Testis (tissue), 2 donors: ENCODE results near the gene KCNJ18.

Experiments used
- POLR2A ChIP-seq: fragments of 450-650 bp; IDR thresholded peaks from one replicate; pipeline ENCODE4 v1.6.1; 2017; ENCODE audit warnings: antibody characterized with exemption, mild to moderate bottlenecking, moderate library complexity
- TF ChIP-seq, protein P1 (sequence below), 3 experiments: fragments of 450-650 bp in 2 of 3; fragments of 200-600 bp in 1 of 3; sonication (generic) in 1 of 3; IDR thresholded peaks; one replicate each; pipeline ENCODE4 v1.5.1; 2016 to 2019; ENCODE audit warnings: antibody characterized with exemption in 3 of 3, mild to moderate bottlenecking in 2 of 3, moderate library complexity in 1 of 3

DNA sequence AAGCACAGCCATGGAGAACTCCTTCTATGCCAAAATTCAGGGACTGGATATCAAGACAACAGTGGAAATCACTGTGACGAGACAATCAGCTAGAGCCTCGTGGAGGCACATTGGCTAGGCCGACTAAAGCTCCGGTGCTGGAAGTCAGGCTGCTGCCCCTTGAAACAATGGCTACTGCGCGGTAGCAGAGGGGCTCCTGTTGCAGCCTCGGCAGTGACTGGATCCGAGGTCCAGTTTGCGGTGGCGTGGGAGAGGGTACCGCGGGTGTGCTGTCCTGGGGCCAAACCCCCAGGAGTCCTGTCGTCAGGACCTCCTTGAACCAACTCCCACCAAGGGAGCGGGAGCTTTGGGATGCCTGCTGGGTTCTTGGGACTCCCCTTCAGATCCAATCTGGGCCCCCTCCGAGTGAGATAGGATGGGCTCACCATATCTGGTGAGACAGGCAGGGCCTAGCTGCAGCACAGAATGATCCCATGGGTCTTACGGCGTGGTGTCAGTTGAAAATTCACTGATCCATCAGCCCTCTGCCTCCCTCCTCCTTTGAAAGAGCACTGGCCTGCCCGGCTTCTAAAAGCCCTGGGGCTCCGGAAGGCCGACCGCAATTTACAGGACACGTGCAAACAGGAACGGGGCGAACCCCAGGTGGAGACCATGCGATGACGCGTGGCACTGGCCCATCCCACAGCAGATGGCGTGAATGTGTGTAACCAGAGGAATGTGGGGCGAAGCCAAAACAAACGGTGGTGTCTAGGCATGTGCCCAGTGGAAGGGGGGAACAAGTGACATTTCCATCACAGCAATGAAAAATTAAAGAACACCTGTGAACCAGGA is 15.8 kb upstream of the KCNJ18 start:
- no peak for TF ChIP-seq POLR2A
- TF ChIP-seq, protein P1, sequence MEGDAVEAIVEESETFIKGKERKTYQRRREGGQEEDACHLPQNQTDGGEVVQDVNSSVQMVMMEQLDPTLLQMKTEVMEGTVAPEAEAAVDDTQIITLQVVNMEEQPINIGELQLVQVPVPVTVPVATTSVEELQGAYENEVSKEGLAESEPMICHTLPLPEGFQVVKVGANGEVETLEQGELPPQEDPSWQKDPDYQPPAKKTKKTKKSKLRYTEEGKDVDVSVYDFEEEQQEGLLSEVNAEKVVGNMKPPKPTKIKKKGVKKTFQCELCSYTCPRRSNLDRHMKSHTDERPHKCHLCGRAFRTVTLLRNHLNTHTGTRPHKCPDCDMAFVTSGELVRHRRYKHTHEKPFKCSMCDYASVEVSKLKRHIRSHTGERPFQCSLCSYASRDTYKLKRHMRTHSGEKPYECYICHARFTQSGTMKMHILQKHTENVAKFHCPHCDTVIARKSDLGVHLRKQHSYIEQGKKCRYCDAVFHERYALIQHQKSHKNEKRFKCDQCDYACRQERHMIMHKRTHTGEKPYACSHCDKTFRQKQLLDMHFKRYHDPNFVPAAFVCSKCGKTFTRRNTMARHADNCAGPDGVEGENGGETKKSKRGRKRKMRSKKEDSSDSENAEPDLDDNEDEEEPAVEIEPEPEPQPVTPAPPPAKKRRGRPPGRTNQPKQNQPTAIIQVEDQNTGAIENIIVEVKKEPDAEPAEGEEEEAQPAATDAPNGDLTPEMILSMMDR (IDR thresholded peaks at IDR 0.05) = no peak
